ENCODE results near the gene CGB8.
"Not testable (repeated sequence)": the region's sequence is repeated elsewhere in the genome, so short reads cannot be mapped to it uniquely, and the experiment has no call there.

Gene CGB8

DNA sequence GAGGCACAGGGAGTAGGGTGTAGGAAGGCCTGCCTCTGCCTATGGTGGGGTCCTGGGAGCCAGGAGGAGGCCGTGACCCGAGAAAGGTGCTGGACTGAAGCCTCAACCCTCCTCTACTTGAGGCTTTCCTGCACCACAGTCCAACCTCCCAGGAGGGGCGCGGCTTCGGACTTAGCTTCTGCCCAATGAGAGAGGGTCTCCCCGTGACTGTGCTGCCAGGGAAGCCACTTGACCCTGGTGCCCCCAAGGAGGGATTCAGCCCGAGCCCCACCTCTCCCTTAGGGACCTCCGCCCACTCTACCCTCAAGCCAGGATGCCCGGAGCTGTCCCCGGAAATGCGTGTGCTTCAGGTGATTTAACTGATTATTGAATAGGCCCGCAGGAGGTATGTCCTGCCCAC is at the start of gene CGB8:
Gene CGB8 (minus strand): TSS at position 101 of the 400 bp plus-strand sequence. CDS start 372 bp downstream, outside the sequence.
- not testable (repeated sequence) for H3K4me3 ChIP-seq (ENCODE audit: low read length); DNase-seq (ENCODE audit: low read depth)

GRCh38 chr19:49097453-49098288 is 48.8 kb upstream of the CGB8 start:
- peak; percentile 100 for TF ChIP-seq CTCF (conservative IDR thresholded peaks at IDR 0.05; ENCODE audit: low read depth, low read length)
- DNase-seq (ENCODE audit: low read depth): no peak
- H3K4me3 ChIP-seq (ENCODE audit: low read length): no peak overlapping the region

DNA sequence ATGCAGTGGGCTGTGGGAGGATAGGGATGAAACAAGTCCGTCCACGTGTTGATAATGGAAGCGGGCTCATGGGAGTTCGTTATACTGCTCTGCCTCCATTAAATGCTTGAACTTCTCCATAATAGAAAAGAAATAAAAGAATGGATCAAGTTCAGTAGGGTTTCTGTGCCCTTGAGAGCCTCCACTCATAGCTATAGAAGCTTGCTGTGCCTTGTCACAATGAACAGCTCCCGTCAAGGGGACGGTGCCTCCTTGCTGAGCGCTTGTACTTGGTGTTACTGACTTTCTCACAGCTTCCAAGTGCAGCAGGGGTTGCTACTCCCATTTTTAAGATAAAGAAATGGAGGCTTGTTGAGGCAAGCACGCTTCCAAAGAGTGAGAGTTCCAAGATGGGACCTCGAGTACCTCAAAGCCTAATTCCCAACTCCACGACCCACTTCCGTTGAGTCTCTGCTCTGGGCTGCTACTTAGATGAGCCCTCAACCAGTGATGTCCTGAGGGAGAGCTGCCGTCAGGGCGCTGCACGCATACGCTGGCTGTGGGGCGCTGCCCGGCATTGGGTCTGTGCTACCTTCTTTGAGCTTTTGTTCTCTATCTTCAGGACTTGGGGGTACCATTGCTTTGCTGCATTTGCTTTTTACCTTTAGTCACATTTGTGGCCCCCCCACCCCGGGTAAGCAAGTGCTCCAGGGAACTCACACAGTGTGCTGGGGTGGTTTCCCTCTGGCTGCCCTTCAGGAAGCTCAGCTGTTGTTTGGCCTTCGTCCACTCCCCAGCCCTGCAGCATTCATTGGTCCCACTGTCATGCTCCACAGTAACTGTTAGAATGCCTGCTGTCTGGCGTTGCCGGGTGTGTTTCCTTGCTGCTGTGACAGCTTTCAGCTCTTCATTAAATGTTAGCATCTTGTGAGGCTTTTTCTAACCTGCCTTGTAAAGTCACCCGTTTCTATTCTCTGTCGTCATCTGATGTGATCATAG is 45.9 kb upstream of the CGB8 start:
- no peak for DNase-seq (ENCODE audit: low read depth)
- TF ChIP-seq CTCF (conservative IDR thresholded peaks at IDR 0.05; ENCODE audit: low read depth, low read length): no peak
- no peak overlapping the region for H3K4me3 ChIP-seq (ENCODE audit: low read length)

- H3K4me3 ChIP-seq (ENCODE audit: low read length): no peak overlapping the region
- DNase-seq (ENCODE audit: low read depth): no peak
- no peak for TF ChIP-seq CTCF (conservative IDR thresholded peaks at IDR 0.05; ENCODE audit: low read depth, low read length)
These were observed 43.8 kb upstream of the CGB8 start for GRCh38 chr19:49092686-49093085.

GRCh38 chr19:49091391-49092038 is 42.6 kb upstream of the CGB8 start:
- H3K4me3 ChIP-seq (ENCODE audit: low read length): no peak overlapping the region
- no peak for DNase-seq (ENCODE audit: low read depth)
- no peak for TF ChIP-seq CTCF (conservative IDR thresholded peaks at IDR 0.05; ENCODE audit: low read depth, low read length)

DNA sequence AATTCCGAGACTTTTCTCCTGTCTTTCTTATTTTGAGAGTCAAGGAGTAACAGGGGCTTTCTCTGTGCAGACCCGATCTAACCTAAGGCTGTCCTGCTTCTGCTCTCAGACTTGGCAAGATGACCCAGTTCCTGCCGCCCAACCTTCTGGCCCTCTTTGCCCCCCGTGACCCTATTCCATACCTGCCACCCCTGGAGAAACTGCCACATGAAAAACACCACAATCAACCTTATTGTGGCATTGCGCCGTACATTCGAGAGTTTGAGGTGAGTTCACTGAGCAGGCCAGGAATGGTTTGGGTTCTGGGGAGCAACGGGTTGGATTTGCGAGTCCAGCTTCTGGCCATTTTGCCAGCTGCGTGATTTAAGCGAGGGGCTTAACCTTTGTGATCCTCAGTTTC is 37.4 kb upstream of the CGB8 start:
- TF ChIP-seq CTCF (conservative IDR thresholded peaks at IDR 0.05; ENCODE audit: low read depth, low read length): no peak
- H3K4me3 ChIP-seq (ENCODE audit: low read length): peak overlapping the region; percentile 92
- DNase-seq (ENCODE audit: low read depth): no peak

- H3K4me3 ChIP-seq (ENCODE audit: low read length): peak overlapping the region; percentile 92
- DNase-seq (ENCODE audit: low read depth): no peak
- TF ChIP-seq CTCF (conservative IDR thresholded peaks at IDR 0.05; ENCODE audit: low read depth, low read length): no peak
These were observed 36.9 kb upstream of the CGB8 start for GRCh38 chr19:49085868-49086232.
